Transverse colon (tissue), 3 donors: Measurements from ENCODE around the gene PCDHGA12.

Experiments
- CTCF ChIP-seq, 5 experiments: fragments of 200-600 bp in 3 of 5; fragments of 450-650 bp in 2 of 5; sonication (generic) in 3 of 5; IDR thresholded peaks; 1 replicate in 2 of 5; 2 replicates in 3 of 5; pipeline ENCODE4 v1.5.1; 2016 to 2017; ENCODE audit warnings: antibody characterized with exemption in 5 of 5, inconsistent platforms in 3 of 5, mild to moderate bottlenecking in 2 of 5, moderate library complexity in 1 of 5
- POLR2A ChIP-seq: fragments of 450-650 bp; IDR thresholded peaks from one replicate; pipeline ENCODE4 v1.6.1; 2016; ENCODE audit warnings: antibody characterized with exemption, mild to moderate bottlenecking, moderate library complexity

- no peak for TF ChIP-seq CTCF (IDR thresholded peaks at IDR 0.05)
- TF ChIP-seq POLR2A = no peak
These were observed at the start of gene PCDHGA12 for GRCh38 chr5:141430332-141431113.
